HepG2 (cell line): ENCODE results near the gene HYCC1. TPM values are rescaled to one million over a fixed set of nuclear protein-coding genes. Genes with fewer than 3 reads are reported as not detected.

Experiments
- ATAC-seq: fragments of 200-7000 bp; cut with Tn5 transposase; 3 replicates; pipeline ENCODE4 v1.9.1; 2020; ENCODE audit warnings: mild to moderate bottlenecking, moderate library complexity
- BruUV-seq: library from RNA; stranded (reverse); fragments of 400-500 nt; replicated peaks from 2 replicates; lab custom pipeline; 2021; lab: Mats Ljungman, UMichigan
- CTCF ChIA-PET: fragments of 300-600 bp; formaldehyde crosslinking; extraction: SDS; loops from one replicate; lab custom pipeline; 2021; ENCODE audit warnings: low total read pairs, inconsistent platforms, low intra/inter-chr PET ratio; lab: Yijun Ruan, JAX
- POLR2A ChIA-PET: fragments of 350-600 bp; sonication (Branson Sonifier 250); formaldehyde crosslinking; loops from one replicate; lab custom pipeline; 2020; ENCODE audit warnings: antibody characterized with exemption, inconsistent platforms; lab: Yijun Ruan, JAX
- DNase-seq: peaks from one replicate; pipeline ENCODE4 v3.0.0-alpha.2; 2015; ENCODE audit warnings: low spot score
- FAIRE-seq: peaks from 3 replicates; lab custom pipeline; 2011; peaks lifted over from hg19 to GRCh38; lab: Jason Lieb, UNC
- H2AFZ ChIP-seq: one replicate; pipeline ENCODE4 v1.6.1; 2011; ENCODE audit warnings: low read length, inconsistent platforms
- H3K27ac ChIP-seq: fragments of 300-600 bp; 3 replicates; pipeline ENCODE4 v1.8.0; 2011; ENCODE audit warnings: mixed run types, mild to moderate bottlenecking, mixed read lengths, low read length, inconsistent platforms; ENCODE audit not compliant: insufficient read depth; ENCODE audit errors: extremely low read length
- H3K27me3 ChIP-seq, 2 experiments: fragments of 200-600 bp in 1 of 2; 2 replicates in 1 of 2; 3 replicates in 1 of 2; pipeline versions ENCODE4 v1.6.0 to v1.8.0; 2011; ENCODE audit warnings: low read length in 2 of 2, mild to moderate bottlenecking in 2 of 2, moderate library complexity in 2 of 2, inconsistent platforms in 1 of 2; ENCODE audit not compliant: insufficient read depth in 2 of 2, control insufficient read depth in 1 of 2
- H3K36me3 ChIP-seq, 2 experiments: fragments of 200-600 bp in 1 of 2; replicated peaks in 1 of 2; 2 replicates in 1 of 2; 3 replicates in 1 of 2; pipeline versions ENCODE4 v1.5.1 to v1.8.0; 2011; ENCODE audit warnings: low read length in 2 of 2, inconsistent platforms in 1 of 2; ENCODE audit not compliant: insufficient read depth in 2 of 2, control insufficient read depth in 1 of 2
- H3K4me1 ChIP-seq: 2 replicates; pipeline ENCODE4 v1.5.1; 2012; ENCODE audit warnings: low read length, inconsistent platforms; ENCODE audit not compliant: insufficient read depth
- H3K4me2 ChIP-seq: 2 replicates; pipeline ENCODE4 v1.6.0; 2011; ENCODE audit warnings: low read depth, low read length, inconsistent platforms
- H3K4me3 ChIP-seq, 3 experiments: fragments of 200-600 bp in 1 of 3; sonication (generic), shearing (Covaris generic) in 1 of 3; replicated peaks in 1 of 3; 2 replicates each; pipeline ENCODE4 v1.5.1; 2011 to 2016; ENCODE audit warnings: low read length in 3 of 3, inconsistent platforms in 2 of 3, low read depth in 2 of 3, mild to moderate bottlenecking in 2 of 3, control low read depth in 1 of 3, mixed read lengths in 1 of 3; ENCODE audit not compliant: insufficient read depth in 1 of 3
- H3K79me2 ChIP-seq: one replicate; pipeline ENCODE4 v1.6.1; 2011; ENCODE audit warnings: low read length, inconsistent platforms; ENCODE audit not compliant: insufficient read depth
- H3K9ac ChIP-seq: 2 replicates; pipeline ENCODE4 v1.6.0; 2011; ENCODE audit warnings: mild to moderate bottlenecking, low read depth, low read length, inconsistent platforms; ENCODE audit not compliant: insufficient read depth
- H3K9me3 ChIP-seq: 2 replicates; pipeline ENCODE4 v1.5.1; 2012; ENCODE audit warnings: mild to moderate bottlenecking, low read length
- H4K20me1 ChIP-seq: 2 replicates; pipeline ENCODE4 v1.6.0; 2011; ENCODE audit warnings: inconsistent platforms, mild to moderate bottlenecking, low read length, moderate library complexity; ENCODE audit not compliant: insufficient read depth
- ATAD3A ChIP-seq: sonication (generic); formaldehyde crosslinking; IDR thresholded peaks from 2 replicates; pipeline ENCODE4 v1.4.0; 2020; ENCODE audit warnings: missing genetic modification reagents
- CREB1 ChIP-seq, 2 experiments: fragments of 450-650 bp in 1 of 2; IDR thresholded peaks; 2 replicates each; pipeline ENCODE4 v1.6.1; 2016 to 2017; ENCODE audit warnings: control low read depth in 1 of 2, mild to moderate bottlenecking in 1 of 2, missing compliant biosample characterization in 1 of 2, missing genetic modification characterization in 1 of 2
- DNMT1 ChIP-seq: sonication (generic); formaldehyde crosslinking; IDR thresholded peaks from 2 replicates; pipeline ENCODE4 v1.5.1; 2020; ENCODE audit warnings: mild to moderate bottlenecking, missing genetic modification reagents
- REL ChIP-seq: sonication (generic); formaldehyde crosslinking; conservative IDR thresholded peaks from 2 replicates; pipeline ENCODE4 v1.8.0; 2022; ENCODE audit warnings: mild to moderate bottlenecking, missing genetic modification reagents, moderate library complexity
- TFAP4 ChIP-seq: sonication (generic); IDR thresholded peaks from 2 replicates; pipeline ENCODE4 v1.6.1; 2016; ENCODE audit warnings: low read depth, borderline replicate concordance
- ZNF329 ChIP-seq: sonication (generic); formaldehyde crosslinking; IDR thresholded peaks from 2 replicates; pipeline ENCODE4 v1.9.0; 2021; ENCODE audit warnings: low read depth, mild to moderate bottlenecking, missing genetic modification reagents
- ZNF562 ChIP-seq: sonication (generic); formaldehyde crosslinking; IDR thresholded peaks from 2 replicates; pipeline ENCODE4 v1.8.0; 2022; ENCODE audit warnings: missing genetic modification reagents, borderline replicate concordance
- WGBS: methylation state at CpG from one replicate; pipeline ENCODE4 v1.1.6; 2017; ENCODE audit warnings: low lambda C conversion rate; 5-methylcytosine and 5-hydroxymethylcytosine counted together
- in situ Hi-C: cut with HindIII; loops from 2 replicates; pipeline ENCODE4 v1.10.0; 2017; ENCODE audit warnings: low pct_unique_long_range_greater_than_20kb; ENCODE audit not compliant: extremely low pct_ligation_motif_present
- intact Hi-C: fragments of 100-400 bp; cut with micrococcal nuclease; formaldehyde crosslinking; loops from one replicate; pipeline ENCODE4 v1.10.0; 2022; ENCODE audit not compliant: unreplicated experiment
- polyA plus RNA-seq, 8 experiments: library from polyadenylated mRNA; depleted of rRNA in 3 of 8; stranded (reverse) in 7 of 8; unstranded in 1 of 8; fragments of >200 nt; fragmentation: Illumina TruSeq in 4 of 8; extraction: Trizol in 4 of 8; gene quantifications; 2 replicates each; pipeline versions ENCODE4 v1.2.1 to v1.2.3, GENCODE V29; 2011 to 2016; ENCODE audit warnings: low read depth in 4 of 8, missing spikeins in 1 of 8, mixed read lengths in 1 of 8; ENCODE audit not compliant: insufficient read depth in 1 of 8
- total RNA-seq, 5 experiments: library from RNA; depleted of rRNA; stranded (reverse); fragments of >200 nt; fragmentation: Illumina TruSeq; extraction: Trizol; gene quantifications; 2 replicates each; pipeline ENCODE4 v1.2.3, GENCODE V29; 2016; ENCODE audit warnings: low read depth in 1 of 5

HYCC1 gene
- total and polyA plus RNA-seq, 2 of the 13 experiments (the other 11 are each of a cell fraction or from before 2014, with no cell fraction given), result 9.5 to 41.8 TPM

- TF ChIP-seq ATAD3A (CRISPR knock-in tag), result no peak
- TF ChIP-seq TFAP4, result no peak
- no peak for TF ChIP-seq CREB1 (IDR thresholded peaks at IDR 0.05)
- no peak for TF ChIP-seq CREB1 (CRISPR knock-in tag; IDR thresholded peaks at IDR 0.05)
- no peak for TF ChIP-seq ZNF562 (CRISPR knock-in tag)
Observed at GRCh38 chr7:22995011-22995410, 18.9 kb downstream of the HYCC1 start (continued).

GRCh38 chr7:22992874-22993840 lies 20.8 kb downstream of the HYCC1 start:
- DNase-seq (no peak), ATAC-seq (no peak), FAIRE-seq (no peak)
- no peaks in the 10 kb centered on the region for H3K27me3 ChIP-seq
- POLR2A ChIA-PET, result no interaction called here
- H3K4me2 ChIP-seq, result no peak overlapping the region
- no peaks in the 10 kb centered on the region for H3K4me1 ChIP-seq
- H3K4me3 ChIP-seq, result no peak overlapping the region
- H3K36me3 ChIP-seq, result no peaks in the 10 kb centered on the region; a peak in 1 of 5 replicates
- no peak overlapping the region for H3K27ac ChIP-seq
- 94% methylated on average over 3 of the region's 3 CpGs for WGBS
- in situ Hi-C loops, result no loop called here
- BruUV-seq, result no TSS peak
- H4K20me1 ChIP-seq, result no peaks in the 10 kb centered on the region
- CTCF ChIA-PET, result no interaction called here
- H3K79me2 ChIP-seq, result peaks cover 5% of the 10 kb centered on the region
- intact Hi-C loops, result no loop called here
- no peak overlapping the region for H3K9ac ChIP-seq
- H3K9me3 ChIP-seq, result no peaks in the 10 kb centered on the region
- TF ChIP-seq REL (CRISPR knock-in tag) (no peak), ZNF329 (CRISPR knock-in tag) (no peak), DNMT1 (no peak)
- H2AFZ ChIP-seq, result no peak overlapping the region
